Muscle of leg (tissue), 11 donors: Measurements from ENCODE around the gene HOXA7. TPM values are rescaled to one million over a fixed set of nuclear protein-coding genes. Genes with fewer than 3 reads are reported as not detected.

Experiments used
- DNase-seq: peaks from one replicate; pipeline ENCODE4 v3.0.0; 2013
- H3K27ac ChIP-seq: one replicate; pipeline ENCODE4 v1.5.1; 2013; ENCODE audit warnings: mild to moderate bottlenecking, low read length, control low read depth
- H3K27me3 ChIP-seq: one replicate; pipeline ENCODE4 v1.6.1; 2013; ENCODE audit warnings: low read length; ENCODE audit not compliant: control insufficient read depth, insufficient read depth
- H3K36me3 ChIP-seq: one replicate; pipeline ENCODE4 v1.6.1; 2013; ENCODE audit warnings: low read length; ENCODE audit not compliant: control insufficient read depth, insufficient read depth
- H3K4me1 ChIP-seq: one replicate; pipeline ENCODE4 v1.6.1; 2013; ENCODE audit warnings: low read length; ENCODE audit not compliant: control insufficient read depth, insufficient read depth
- H3K4me3 ChIP-seq: one replicate; pipeline ENCODE4 v1.5.1; 2013; ENCODE audit warnings: low read length, control low read depth
- H3K9me3 ChIP-seq: replicated peaks from 2 replicates; pipeline ENCODE4 v1.6.1; 2013; ENCODE audit warnings: low read depth, low read length; ENCODE audit not compliant: control insufficient read depth
- WGBS: methylation state at CpG from one replicate; pipeline ENCODE4 v1.1.5; 2013; ENCODE audit warnings: missing lambda C conversion rate; ENCODE audit not compliant: insufficient coverage; 5-methylcytosine and 5-hydroxymethylcytosine counted together
- polyA plus RNA-seq, 8 donors: library from polyadenylated mRNA; unstranded; fragments of 120-200 nt; gene quantifications; one replicate each; pipeline versions ENCODE4 v1.2.1 to v1.2.3, GENCODE V29; 2013; ENCODE audit warnings: inconsistent platforms in 1 of 8, low replicate concordance in 1 of 8; ENCODE audit not compliant: insufficient read length in 8 of 8, insufficient read depth in 1 of 8
- total RNA-seq: library from RNA; stranded (reverse); fragments of 120-200 nt; gene quantifications from one replicate; pipeline ENCODE4 v1.2.4, GENCODE V29; 2013

Gene HOXA7
- total and polyA plus RNA-seq, 9 donors = 3.9 to 16.3 (median 11.5) TPM

GRCh38 chr7:27130540-27131389 lies 25.7 kb downstream of the HOXA7 start, which contains the start of gene HOXA4:
HOXA4 (minus strand) TSS chr7:27130757; CDS start chr7:27130733, 24 bp downstream.
- peaks cover 4% of the 10 kb centered on the region for H3K27me3 ChIP-seq
- peak; percentile 97 for DNase-seq
- H3K9me3 ChIP-seq = no peaks in the 10 kb centered on the region
- peaks cover 4% of the 10 kb centered on the region for H3K36me3 ChIP-seq
- H3K4me3 ChIP-seq = peak within 1 kb of the TSS; percentile 87
- WGBS = 2% methylated on average over 52 of the region's 67 CpGs
- peaks cover 50% of the 10 kb centered on the region for H3K4me1 ChIP-seq
- peak within 1 kb of the TSS; percentile 91 for H3K27ac ChIP-seq

DNA sequence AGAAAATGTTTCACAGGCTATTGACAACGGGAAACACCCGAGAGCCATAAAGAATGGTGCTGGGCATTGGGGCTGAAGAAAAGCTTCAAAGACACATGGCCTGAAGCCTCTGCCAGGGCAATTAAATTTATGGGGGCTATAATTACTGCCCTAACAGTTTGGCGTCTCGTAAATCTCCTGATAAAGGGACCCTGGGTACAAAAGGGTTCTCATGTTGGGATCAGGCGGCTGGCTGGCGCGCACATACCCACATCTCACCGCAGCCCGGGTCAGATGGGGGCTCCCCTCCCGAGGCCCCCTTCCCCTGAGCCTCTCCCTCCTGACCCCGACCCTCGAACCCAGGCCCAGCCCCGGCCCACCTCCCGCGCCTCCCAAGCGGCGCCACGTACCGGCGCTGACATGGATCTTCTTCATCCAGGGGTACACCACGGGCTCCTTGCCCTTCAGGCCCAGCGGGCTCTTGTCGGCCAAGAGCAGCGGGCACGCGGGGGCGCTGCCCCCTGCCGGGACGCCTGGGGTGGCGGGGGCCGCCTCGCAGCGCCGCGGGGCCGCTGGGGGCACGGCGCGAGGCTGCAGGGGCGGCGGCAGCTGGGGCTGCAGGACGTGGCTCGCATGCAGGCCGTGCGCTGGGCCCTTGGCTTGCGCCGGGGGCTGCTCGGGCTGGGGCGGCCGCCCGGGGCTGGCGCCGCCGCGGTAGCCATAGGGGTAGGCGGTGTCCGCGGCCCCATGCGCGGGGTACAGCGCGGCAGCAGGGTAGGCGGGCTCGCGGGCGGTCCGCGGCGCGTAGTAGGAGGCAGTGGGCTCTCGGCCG lies 26.5 kb downstream of the HOXA7 start:
- peaks cover 4% of the 10 kb centered on the region for H3K27me3 ChIP-seq
- no peaks in the 10 kb centered on the region for H3K9me3 ChIP-seq
- H3K27ac ChIP-seq = peak overlapping the region; percentile 81
- WGBS = 7% methylated on average over 70 of the region's 72 CpGs
- DNase-seq = peak; percentile 64
- peaks cover 4% of the 10 kb centered on the region for H3K36me3 ChIP-seq
- peaks cover 53% of the 10 kb centered on the region for H3K4me1 ChIP-seq
- H3K4me3 ChIP-seq = peak overlapping the region; percentile 54

DNA sequence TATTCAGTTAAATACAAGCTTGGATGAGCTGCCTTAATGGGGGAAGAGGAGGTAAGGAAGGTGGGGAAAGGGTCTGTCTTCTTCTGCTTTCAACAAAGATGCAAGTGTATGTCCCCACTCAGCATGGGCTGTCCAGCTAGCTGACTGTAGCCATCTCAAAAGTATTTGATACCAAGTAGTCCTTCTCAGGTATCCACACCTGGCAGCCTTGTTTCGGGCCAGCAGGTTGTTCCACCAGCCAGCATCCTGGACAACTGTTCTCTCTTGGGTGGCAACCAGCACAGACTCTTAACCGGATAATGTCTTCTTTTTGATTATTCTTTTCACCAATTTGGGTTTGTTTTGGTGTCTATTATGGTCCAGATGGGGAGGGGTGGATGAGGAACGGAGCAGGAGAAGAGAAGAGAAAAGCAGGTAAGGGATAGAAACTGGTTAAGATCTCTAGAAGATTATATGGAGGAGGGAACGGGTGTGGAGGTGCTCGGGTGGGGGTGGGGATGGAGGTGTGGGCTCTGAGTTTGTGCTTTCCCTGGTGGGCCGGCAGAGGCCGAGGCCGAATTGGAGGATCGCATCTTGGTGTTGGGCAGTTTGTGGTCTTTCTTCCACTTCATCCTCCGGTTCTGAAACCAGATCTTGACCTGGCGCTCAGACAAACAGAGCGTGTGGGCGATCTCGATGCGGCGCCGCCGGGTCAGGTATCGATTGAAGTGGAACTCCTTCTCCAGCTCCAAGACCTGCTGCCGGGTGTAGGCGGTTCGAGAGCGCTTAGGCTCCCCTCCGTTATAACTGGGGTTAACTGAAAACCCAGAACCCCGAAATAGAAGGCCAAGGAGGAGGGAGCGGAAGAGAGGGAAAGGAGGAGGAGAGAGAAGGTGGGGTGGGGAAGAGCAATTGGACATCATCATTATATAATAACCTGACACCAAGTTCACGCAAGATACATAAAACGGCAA lies 27.4 kb downstream of the HOXA7 start:
- no peak for DNase-seq
- H3K4me3 ChIP-seq = peak overlapping the region; percentile 54
- H3K36me3 ChIP-seq = peaks cover 12% of the 10 kb centered on the region
- peaks cover 52% of the 10 kb centered on the region for H3K4me1 ChIP-seq
- peaks cover 6% of the 10 kb centered on the region for H3K27me3 ChIP-seq
- WGBS = 76% methylated on average over 17 of the region's 28 CpGs
- H3K27ac ChIP-seq = peak overlapping the region; percentile 82
- H3K9me3 ChIP-seq = no peaks in the 10 kb centered on the region

DNA sequence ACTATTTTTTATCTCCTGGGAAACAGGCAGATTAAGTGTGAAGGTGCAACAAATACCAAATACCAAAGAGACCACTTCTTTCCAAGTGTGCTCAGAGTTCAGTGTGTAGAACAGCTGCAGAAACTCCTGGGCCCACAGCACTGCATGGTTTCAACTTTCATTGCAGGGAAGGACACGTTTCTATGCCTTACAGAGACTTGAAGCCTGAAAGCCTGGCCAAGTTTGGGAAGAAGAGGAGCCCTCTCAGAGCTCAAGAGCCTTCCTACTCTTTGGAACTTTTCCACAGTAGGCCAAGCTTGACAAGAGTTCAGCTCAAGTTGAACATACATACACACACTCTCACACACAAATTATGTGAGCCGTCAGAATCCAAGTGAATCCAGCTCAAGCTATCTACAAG lies 28.4 kb downstream of the HOXA7 start:
- Histone ChIP-seq H3K36me3 (peaks cover 17% of the 10 kb centered on the region), H3K9me3 (no peaks in the 10 kb centered on the region), H3K4me3 (no peak overlapping the region), H3K4me1 (peaks cover 48% of the 10 kb centered on the region), H3K27ac (peak overlapping the region; percentile 82), H3K27me3 (peaks cover 10% of the 10 kb centered on the region)
- 0% methylated on average over 1 of the region's 2 CpGs for WGBS
- DNase-seq = peak; percentile 93

GRCh38 chr7:27126596-27127327 lies 29.7 kb downstream of the HOXA7 start:
- Histone ChIP-seq H3K27me3 (peaks cover 11% of the 10 kb centered on the region), H3K4me1 (peaks cover 54% of the 10 kb centered on the region), H3K36me3 (peaks cover 27% of the 10 kb centered on the region), H3K9me3 (no peaks in the 10 kb centered on the region), H3K27ac (no peak overlapping the region), H3K4me3 (no peak overlapping the region)
- DNase-seq = no peak
- whole genome bisulfite sequencing = no CpG with 5 or more reads among the region's 3 CpGs

GRCh38 chr7:27125986-27126394 lies 30.5 kb downstream of the HOXA7 start:
- peaks cover 49% of the 10 kb centered on the region for H3K4me1 ChIP-seq
- peaks cover 9% of the 10 kb centered on the region for H3K27me3 ChIP-seq
- no peaks in the 10 kb centered on the region for H3K9me3 ChIP-seq
- no peak for DNase-seq
- WGBS = 40% methylated on average over 2 of the region's 5 CpGs
- H3K36me3 ChIP-seq = peaks cover 28% of the 10 kb centered on the region
- no peak overlapping the region for H3K27ac ChIP-seq
- H3K4me3 ChIP-seq = no peak overlapping the region

GRCh38 chr7:27124902-27125689 lies 31.4 kb downstream of the HOXA7 start:
- 60% methylated on average over 3 of the region's 8 CpGs for WGBS
- no peaks in the 10 kb centered on the region for H3K9me3 ChIP-seq
- H3K27ac ChIP-seq = no peak overlapping the region
- peaks cover 56% of the 10 kb centered on the region for H3K4me1 ChIP-seq
- peaks cover 7% of the 10 kb centered on the region for H3K27me3 ChIP-seq
- no peak overlapping the region for H3K4me3 ChIP-seq
- peaks cover 28% of the 10 kb centered on the region for H3K36me3 ChIP-seq
- no peak for DNase-seq

DNA sequence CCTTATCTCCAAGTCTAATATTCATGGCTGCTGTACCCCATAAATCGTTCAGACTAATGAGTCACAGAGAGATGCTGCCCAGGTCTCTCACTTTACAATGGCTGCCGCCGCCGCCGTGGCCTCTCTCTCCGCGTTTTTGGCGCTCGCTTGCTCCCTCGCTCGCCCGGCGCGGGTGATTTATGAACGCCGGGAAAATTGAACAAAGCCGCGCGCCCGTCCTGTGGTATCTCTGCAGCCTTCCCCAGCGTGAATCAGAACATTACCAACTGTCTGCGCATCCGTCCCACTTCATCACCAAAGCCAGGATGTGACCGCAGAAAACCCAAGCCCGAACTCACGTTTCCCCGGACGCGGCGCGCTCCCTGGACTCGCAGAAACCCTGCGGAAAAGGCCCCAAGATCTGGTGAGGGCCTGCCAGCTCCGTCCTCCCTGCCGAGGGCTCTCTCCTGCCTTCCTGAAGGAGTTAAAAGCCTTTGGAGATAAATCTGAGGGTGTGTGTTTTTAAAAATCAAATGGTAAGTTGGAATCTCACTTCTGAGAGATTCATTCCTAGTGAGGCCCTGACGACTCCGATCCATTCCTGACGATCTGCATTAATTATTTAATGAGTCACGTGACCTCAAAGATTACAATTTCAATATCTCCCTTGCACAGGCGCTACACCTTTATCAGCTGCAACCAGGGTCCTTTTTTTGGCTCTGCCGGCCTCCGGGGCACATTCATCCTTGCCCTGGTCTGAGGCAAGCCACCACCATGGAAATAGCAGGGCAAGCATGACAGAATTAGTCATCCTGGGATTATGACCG lies 32.2 kb downstream of the HOXA7 start:
- no peak for DNase-seq
- peaks cover 57% of the 10 kb centered on the region for H3K4me1 ChIP-seq
- no peak overlapping the region for H3K27ac ChIP-seq
- 73% methylated on average over 33 of the region's 43 CpGs for whole genome bisulfite sequencing
- H3K4me3 ChIP-seq = no peak overlapping the region
- peaks cover 7% of the 10 kb centered on the region for H3K27me3 ChIP-seq
- peaks cover 34% of the 10 kb centered on the region for H3K36me3 ChIP-seq
- no peaks in the 10 kb centered on the region for H3K9me3 ChIP-seq
